ENCODE measurements around the gene DAPK1. TPM values are rescaled to one million over a fixed set of nuclear protein-coding genes. Genes with fewer than 3 reads are reported as not detected.
A peak's percentile ranks its signal among the peaks of the same experiment; 100 is the strongest.

DAPK1 gene
- total and polyA plus RNA-seq, 8 donors, result 29.1 to 98.7 (median 45.4) TPM

GRCh38 chr9:87653941-87654340 is 156.3 kb downstream of the DAPK1 start:
- FAIRE-seq (no peak), ATAC-seq (no peak), DNase-seq (no peak)
- intact Hi-C loops (cut with DNase I), result no loop called here
- peaks cover 0 to 42% (median 22%) of the 10 kb centered on the region in 3 donors for H3K36me3 ChIP-seq
- no peaks in the 10 kb centered on the region for H3K4me1 ChIP-seq
- no peak overlapping the region for H3K4me3 ChIP-seq
- no peaks in the 10 kb centered on the region for H3K27me3 ChIP-seq
- H3K27ac ChIP-seq, result peak overlapping the region in 1 of 4 donors; percentile 21
- no peak for TF ChIP-seq CTCF (IDR thresholded peaks at IDR 0.05)
- 91 to 94% methylated on average over 3 of the region's 3 CpGs for WGBS, 2 donors
- no peaks in the 10 kb centered on the region for H3K9me3 ChIP-seq

GRCh38 chr9:87655731-87656130 is 158.1 kb downstream of the DAPK1 start:
- H3K27me3 ChIP-seq, result no peaks in the 10 kb centered on the region
- no peak for TF ChIP-seq CTCF (IDR thresholded peaks at IDR 0.05)
- no peak for FAIRE-seq
- 92 to 95% methylated on average over 9 of the region's 9 CpGs for WGBS, 2 donors
- intact Hi-C loops (cut with DNase I), result loop anchor here in 2 of 3 donors (5.0 kb wide), 2 partner anchors 318 to 323 kb away; no protein-coding TSS in a partner anchor
- no peaks in the 10 kb centered on the region for H3K9me3 ChIP-seq
- peaks cover 4 to 39% (median 8%) of the 10 kb centered on the region in 3 donors for H3K36me3 ChIP-seq
- DNase-seq, result no peak
- no peak overlapping the region for H3K4me3 ChIP-seq
- ATAC-seq, result no peak
- no peaks in the 10 kb centered on the region for H3K4me1 ChIP-seq
- H3K27ac ChIP-seq, result no peak overlapping the region

- DNase-seq (no peak), ATAC-seq (peak in 3 of 4 donors; percentile 48 to 66 (median 57)), FAIRE-seq (no peak)
- WGBS, 2 donors, result 76 to 78% methylated on average over 8 of the region's 8 CpGs
- H3K4me3 ChIP-seq, result no peak overlapping the region
- H3K27ac ChIP-seq, result no peak overlapping the region
- no peak for TF ChIP-seq CTCF (IDR thresholded peaks at IDR 0.05)
- no peaks in the 10 kb centered on the region for H3K27me3 ChIP-seq
- H3K4me1 ChIP-seq, result no peaks in the 10 kb centered on the region
- H3K36me3 ChIP-seq, result peaks cover 4 to 31% (median 8%) of the 10 kb centered on the region in 3 donors
- intact Hi-C loops (cut with DNase I), result loop anchor here in 2 of 3 donors (5.0 kb wide), 2 partner anchors 319 to 324 kb away; no protein-coding TSS in a partner anchor
- no peaks in the 10 kb centered on the region for H3K9me3 ChIP-seq
Measured at GRCh38 chr9:87656485-87656884, 158.8 kb downstream of the DAPK1 start.

- TF ChIP-seq CTCF (IDR thresholded peaks at IDR 0.05), result no peak
- peak in 3 of 4 donors; percentile 34 to 54 (median 54) for ATAC-seq
- FAIRE-seq, result no peak
- 78 to 85% methylated on average over 6 of the region's 6 CpGs for WGBS, 2 donors
- Histone ChIP-seq H3K27ac (no peak overlapping the region), H3K27me3 (no peaks in the 10 kb centered on the region), H3K4me1 (no peaks in the 10 kb centered on the region), H3K9me3 (no peaks in the 10 kb centered on the region), H3K4me3 (no peak overlapping the region), H3K36me3 (peaks cover 4 to 30% (median 8%) of the 10 kb centered on the region in 3 donors)
- no peak for DNase-seq
- intact Hi-C loops (cut with DNase I), result loop anchor here in 2 of 3 donors (5.0 kb wide), 2 partner anchors 320 to 325 kb away; no protein-coding TSS in a partner anchor
Measured at GRCh38 chr9:87657190-87657589, 159.5 kb downstream of the DAPK1 start.

GRCh38 chr9:87657893-87658292 is 160.2 kb downstream of the DAPK1 start:
- DNase-seq (no peak), FAIRE-seq (no peak), ATAC-seq (no peak)
- no peak overlapping the region for H3K4me3 ChIP-seq
- no peaks in the 10 kb centered on the region for H3K4me1 ChIP-seq
- peaks cover 4 to 30% (median 8%) of the 10 kb centered on the region in 3 donors for H3K36me3 ChIP-seq
- 93 to 94% methylated on average over 16 of the region's 16 CpGs for WGBS, 2 donors
- no peaks in the 10 kb centered on the region for H3K27me3 ChIP-seq
- H3K9me3 ChIP-seq, result no peaks in the 10 kb centered on the region
- no peak for TF ChIP-seq CTCF (IDR thresholded peaks at IDR 0.05)
- H3K27ac ChIP-seq, result no peak overlapping the region
- intact Hi-C loops (cut with DNase I), result loop anchor here in 2 of 3 donors (5.0 kb wide), 2 partner anchors 321 to 326 kb away; no protein-coding TSS in a partner anchor
